Keratinocyte (primary cell): ENCODE results near the gene GJD2. TPM values are rescaled to one million over a fixed set of nuclear protein-coding genes. Genes with fewer than 3 reads are reported as not detected.

Experiments used
- DNase-seq: peaks from one replicate; pipeline ENCODE4 v3.0.0-alpha.2; 2011; ENCODE audit warnings: low read depth, missing footprints, low spot score
- FAIRE-seq: peaks from 2 replicates; lab custom pipeline; 2011; peaks lifted over from hg19 to GRCh38; lab: Jason Lieb, UNC
- H2AFZ ChIP-seq: 2 replicates; pipeline ENCODE4 v1.6.0; 2012; ENCODE audit warnings: low read length, control low read depth, inconsistent platforms; ENCODE audit not compliant: control insufficient read depth
- H3K27ac ChIP-seq: 2 replicates; pipeline ENCODE4 v1.5.1; 2011; ENCODE audit warnings: low read length; ENCODE audit not compliant: control insufficient read depth, insufficient read depth
- H3K27me3 ChIP-seq: 3 replicates; pipeline ENCODE4 v1.6.0; 2011; ENCODE audit warnings: low read length; ENCODE audit not compliant: control insufficient read depth, insufficient read depth; ENCODE audit errors: extremely low read depth
- H3K36me3 ChIP-seq, 2 experiments: 2 replicates in 1 of 2; 3 replicates in 1 of 2; pipeline ENCODE4 v1.5.1; 2011; ENCODE audit warnings: low read length in 2 of 2, mild to moderate bottlenecking in 1 of 2; ENCODE audit not compliant: control insufficient read depth in 2 of 2, insufficient read depth in 2 of 2; ENCODE audit errors: extremely low read depth in 1 of 2
- H3K4me1 ChIP-seq: 3 replicates; pipeline ENCODE4 v1.5.1; 2011; ENCODE audit warnings: low read length; ENCODE audit not compliant: control insufficient read depth, insufficient read depth; ENCODE audit errors: extremely low read depth
- H3K4me2 ChIP-seq: 3 replicates; pipeline ENCODE4 v1.6.0; 2011; ENCODE audit warnings: low read depth, low read length; ENCODE audit not compliant: control insufficient read depth, insufficient read depth; ENCODE audit errors: extremely low read depth
- H3K4me3 ChIP-seq, 3 experiments: fragments of 200-600 bp in 1 of 3; sonication (generic) in 1 of 3; 2 replicates in 2 of 3; 3 replicates in 1 of 3; pipeline ENCODE4 v1.5.1; 2011 to 2016; ENCODE audit warnings: low read length in 3 of 3, mild to moderate bottlenecking in 3 of 3, control low read depth in 2 of 3, inconsistent platforms in 1 of 3, low read depth in 1 of 3, mixed read lengths in 1 of 3, mixed run types in 1 of 3, moderate library complexity in 1 of 3; ENCODE audit not compliant: control insufficient read depth in 2 of 3, insufficient read depth in 2 of 3; ENCODE audit errors: extremely low read depth in 1 of 3
- H3K79me2 ChIP-seq: 2 replicates; pipeline ENCODE4 v1.6.0; 2012; ENCODE audit warnings: low read length; ENCODE audit not compliant: control insufficient read depth, insufficient read depth
- H3K9ac ChIP-seq: 3 replicates; pipeline ENCODE4 v1.6.0; 2011; ENCODE audit warnings: low read length; ENCODE audit not compliant: control insufficient read depth, insufficient read depth; ENCODE audit errors: extremely low read depth
- H3K9me1 ChIP-seq: 3 replicates; pipeline ENCODE4 v1.6.0; 2011; ENCODE audit warnings: low read length; ENCODE audit not compliant: control insufficient read depth, insufficient read depth; ENCODE audit errors: extremely low read depth
- H3K9me3 ChIP-seq: 2 replicates; pipeline ENCODE4 v1.5.1; 2012; ENCODE audit warnings: low read depth, low read length; ENCODE audit not compliant: control insufficient read depth
- H4K20me1 ChIP-seq: 3 replicates; pipeline ENCODE4 v1.6.0; 2011; ENCODE audit warnings: low read length; ENCODE audit not compliant: control insufficient read depth, insufficient read depth; ENCODE audit errors: extremely low read depth
- EZH2 ChIP-seq: IDR thresholded peaks from one replicate; pipeline ENCODE4 v1.6.1; 2012; ENCODE audit warnings: inconsistent platforms, mild to moderate bottlenecking, low read length, moderate library complexity
- dilution Hi-C: fragments of 300-500 bp; cut with MboI; formaldehyde crosslinking; loops from one replicate; pipeline ENCODE4 v1.7.0; 2020; ENCODE audit warnings: low sequenced_read_pairs; ENCODE audit not compliant: extremely low pct_ligation_motif_present
- polyA plus RNA-seq, 5 experiments: library from polyadenylated mRNA; depleted of rRNA in 3 of 5; stranded (reverse) in 3 of 5; stranded (forward) in 1 of 5; unstranded in 1 of 5; fragments of >200 nt; gene quantifications; 1 replicate in 1 of 5; 2 replicates in 3 of 5; 3 replicates in 1 of 5; pipeline versions ENCODE4 v1.2.1 to v1.2.3, GENCODE V29; 2011 to 2012; ENCODE audit warnings: missing spikeins in 2 of 5, low read depth in 1 of 5, low replicate concordance in 1 of 5
- TF ChIP-seq, protein P1 (sequence below), 3 experiments: IDR thresholded peaks in 1 of 3; conservative IDR thresholded peaks in 1 of 3; optimal IDR thresholded peaks in 1 of 3; 2 replicates in 2 of 3; 3 replicates in 1 of 3; pipeline versions ENCODE3 to v1.5.1; 2011; ENCODE audit warnings: low read length in 3 of 3, mild to moderate bottlenecking in 3 of 3, moderate library complexity in 2 of 3, control low read depth in 1 of 3, inconsistent platforms in 1 of 3; ENCODE audit not compliant: insufficient read depth in 2 of 3; ENCODE audit errors: extremely low read depth in 1 of 3

The GJD2 gene
- polyA plus RNA-seq, 1 donor (not counting 4 experiments of a cell fraction or from before 2014, with no cell fraction given), result not detected

- no peaks in the 10 kb centered on the region for H3K79me2 ChIP-seq
- no peak overlapping the region for H3K4me2 ChIP-seq
- H3K36me3 ChIP-seq, result no peaks in the 10 kb centered on the region
- H3K9me3 ChIP-seq, result no peaks in the 10 kb centered on the region
- dilution Hi-C loops, result no loop called here
- FAIRE-seq (no peak), DNase-seq (no peak)
- no peak overlapping the region for H3K27ac ChIP-seq
- H4K20me1 ChIP-seq, result no peaks in the 10 kb centered on the region
- TF ChIP-seq, protein P1, sequence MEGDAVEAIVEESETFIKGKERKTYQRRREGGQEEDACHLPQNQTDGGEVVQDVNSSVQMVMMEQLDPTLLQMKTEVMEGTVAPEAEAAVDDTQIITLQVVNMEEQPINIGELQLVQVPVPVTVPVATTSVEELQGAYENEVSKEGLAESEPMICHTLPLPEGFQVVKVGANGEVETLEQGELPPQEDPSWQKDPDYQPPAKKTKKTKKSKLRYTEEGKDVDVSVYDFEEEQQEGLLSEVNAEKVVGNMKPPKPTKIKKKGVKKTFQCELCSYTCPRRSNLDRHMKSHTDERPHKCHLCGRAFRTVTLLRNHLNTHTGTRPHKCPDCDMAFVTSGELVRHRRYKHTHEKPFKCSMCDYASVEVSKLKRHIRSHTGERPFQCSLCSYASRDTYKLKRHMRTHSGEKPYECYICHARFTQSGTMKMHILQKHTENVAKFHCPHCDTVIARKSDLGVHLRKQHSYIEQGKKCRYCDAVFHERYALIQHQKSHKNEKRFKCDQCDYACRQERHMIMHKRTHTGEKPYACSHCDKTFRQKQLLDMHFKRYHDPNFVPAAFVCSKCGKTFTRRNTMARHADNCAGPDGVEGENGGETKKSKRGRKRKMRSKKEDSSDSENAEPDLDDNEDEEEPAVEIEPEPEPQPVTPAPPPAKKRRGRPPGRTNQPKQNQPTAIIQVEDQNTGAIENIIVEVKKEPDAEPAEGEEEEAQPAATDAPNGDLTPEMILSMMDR (optimal IDR thresholded peaks at IDR 0.05 in 1 of 3, IDR thresholded peaks at IDR 0.05 in 1 of 3, conservative IDR thresholded peaks at IDR 0.05 in 1 of 3; ENCODE audit: extremely low read depth in 1 of 3, insufficient read depth in 2 of 3, low read length in 3 of 3), result no peak
- no peak for TF ChIP-seq EZH2
- H3K4me3 ChIP-seq, result no peak overlapping the region
- peaks cover 12% of the 10 kb centered on the region for H3K27me3 ChIP-seq
- no peak overlapping the region for H2AFZ ChIP-seq
- no peaks in the 10 kb centered on the region for H3K4me1 ChIP-seq
- H3K9ac ChIP-seq, result no peak overlapping the region
- no peaks in the 10 kb centered on the region for H3K9me1 ChIP-seq
These were observed 15.5 kb downstream of the GJD2 start for GRCh38 chr15:34739346-34739745.

GRCh38 chr15:34738002-34738401 is 16.8 kb downstream of the GJD2 start:
- H3K27ac ChIP-seq, result no peak overlapping the region
- no peak overlapping the region for H3K9ac ChIP-seq
- H3K4me2 ChIP-seq, result no peak overlapping the region
- no peak overlapping the region for H2AFZ ChIP-seq
- no peak for TF ChIP-seq EZH2
- TF ChIP-seq, protein P1 (optimal IDR thresholded peaks at IDR 0.05 in 1 of 3, IDR thresholded peaks at IDR 0.05 in 1 of 3, conservative IDR thresholded peaks at IDR 0.05 in 1 of 3; ENCODE audit: extremely low read depth in 1 of 3, insufficient read depth in 2 of 3, low read length in 3 of 3), result no peak
- dilution Hi-C loops, result no loop called here
- DNase-seq, result no peak
- H3K4me3 ChIP-seq, result no peak overlapping the region
- H3K9me3 ChIP-seq, result no peaks in the 10 kb centered on the region
- peaks cover 12% of the 10 kb centered on the region for H3K27me3 ChIP-seq
- no peaks in the 10 kb centered on the region for H3K36me3 ChIP-seq
- no peak for FAIRE-seq
- H3K79me2 ChIP-seq, result no peaks in the 10 kb centered on the region
- no peaks in the 10 kb centered on the region for H4K20me1 ChIP-seq
- H3K9me1 ChIP-seq, result no peaks in the 10 kb centered on the region
- no peaks in the 10 kb centered on the region for H3K4me1 ChIP-seq
